Urothelium cell line (cell line): ENCODE data around the gene ARHGAP26.

Experiments
- DNase-seq: peaks from one replicate; pipeline ENCODE4 v3.0.0; 2011; ENCODE audit warnings: low spot score, mixed read lengths
- FAIRE-seq: peaks from 2 replicates; lab custom pipeline; 2011; peaks lifted over from hg19 to GRCh38; lab: Jason Lieb, UNC

Gene ARHGAP26

GRCh38 chr5:143146161-143146560, 376.0 kb downstream of the ARHGAP26 start:
- FAIRE-seq (no peak), DNase-seq (no peak)

GRCh38 chr5:143147383-143147782, 377.2 kb downstream of the ARHGAP26 start:
- DNase-seq (no peak), FAIRE-seq (no peak)

- no peak for FAIRE-seq
These were observed 377.7 kb downstream of the ARHGAP26 start for GRCh38 chr5:143147902-143148301.

GRCh38 chr5:143148771-143149170, 378.6 kb downstream of the ARHGAP26 start:
- DNase-seq (no peak), FAIRE-seq (no peak)

More at GRCh38 chr5:143147902-143148301, 377.7 kb downstream of the ARHGAP26 start:
- DNase-seq, result no peak

GRCh38 chr5:143149759-143150158, 379.6 kb downstream of the ARHGAP26 start:
- FAIRE-seq (no peak), DNase-seq (no peak)

GRCh38 chr5:143151056-143151700, 381.0 kb downstream of the ARHGAP26 start:
- FAIRE-seq (no peak), DNase-seq (no peak)

GRCh38 chr5:143152445-143152844, 382.3 kb downstream of the ARHGAP26 start:
- DNase-seq, result no peak
- FAIRE-seq, result no peak

- FAIRE-seq (no peak), DNase-seq (no peak)
These were observed 383.3 kb downstream of the ARHGAP26 start for GRCh38 chr5:143153332-143154119.

- FAIRE-seq, result no peak
These were observed 384.6 kb downstream of the ARHGAP26 start for GRCh38 chr5:143154510-143155370.

GRCh38 chr5:143155455-143155854, 385.3 kb downstream of the ARHGAP26 start:
- FAIRE-seq (no peak), DNase-seq (no peak)

More at GRCh38 chr5:143154510-143155370, 384.6 kb downstream of the ARHGAP26 start:
- peak; percentile 17 for DNase-seq

- no peak for FAIRE-seq
- no peak for DNase-seq
These were observed 385.9 kb downstream of the ARHGAP26 start for GRCh38 chr5:143156086-143156485.

- DNase-seq (no peak), FAIRE-seq (no peak)
These were observed 386.4 kb downstream of the ARHGAP26 start for GRCh38 chr5:143156572-143156971.

- DNase-seq (no peak), FAIRE-seq (no peak)
These were observed 388.9 kb downstream of the ARHGAP26 start for GRCh38 chr5:143159031-143159430.

GRCh38 chr5:143161885-143162540, 391.8 kb downstream of the ARHGAP26 start:
- no peak for DNase-seq
- no peak for FAIRE-seq

- no peak for FAIRE-seq
- DNase-seq, result no peak
These were observed 392.6 kb downstream of the ARHGAP26 start for GRCh38 chr5:143162810-143163209.

GRCh38 chr5:143164557-143164956, 394.4 kb downstream of the ARHGAP26 start:
- no peak for FAIRE-seq
- DNase-seq, result no peak

GRCh38 chr5:143165049-143165880, 395.1 kb downstream of the ARHGAP26 start:
- FAIRE-seq (no peak), DNase-seq (no peak)

- FAIRE-seq, result no peak
- no peak for DNase-seq
These were observed 395.9 kb downstream of the ARHGAP26 start for GRCh38 chr5:143166090-143166489.

GRCh38 chr5:143166661-143167420, 396.7 kb downstream of the ARHGAP26 start:
- no peak for FAIRE-seq
- no peak for DNase-seq
